ENCODE measurements around the gene MEN1.

The MEN1 gene

GRCh38 chr11:64759722-64760719 is 50.3 kb downstream of the MEN1 start, which contains the start of gene PYGM:
Gene PYGM (minus strand): TSS chr11:64759974. CDS start chr11:64759898, 76 bp downstream.
- DNase-seq: no peak

GRCh38 chr11:64759131-64759721 is 51.1 kb downstream of the MEN1 start:
- DNase-seq: no peak

GRCh38 chr11:64758330-64759079 is 51.8 kb downstream of the MEN1 start:
- no peak for DNase-seq

- DNase-seq: no peak
These were observed 52.6 kb downstream of the MEN1 start for GRCh38 chr11:64757549-64758329.

- no peak for DNase-seq
These were observed 54.5 kb downstream of the MEN1 start for GRCh38 chr11:64755681-64756361.

GRCh38 chr11:64754919-64755662 is 55.3 kb downstream of the MEN1 start:
- DNase-seq: no peak

GRCh38 chr11:64754124-64754918 is 56.0 kb downstream of the MEN1 start:
- no peak for DNase-seq

Data from NCI-H446 treated with DMSO at 0.1 percent for 48 hours (cell line).